Fibroblast of mammary gland (primary cell): Measurements from ENCODE around the gene VAC14.
"Not testable (repeated sequence)": the region's sequence is repeated elsewhere in the genome, so short reads cannot be mapped to it uniquely, and the experiment has no call there.

Experiments used
- DNase-seq: peaks from one replicate; pipeline ENCODE4 v3.0.0-alpha.2; 2010; ENCODE audit warnings: low read depth
- H3K4me3 ChIP-seq: 2 replicates; pipeline ENCODE4 v1.5.1; 2011; ENCODE audit warnings: low read depth, mild to moderate bottlenecking, low read length, moderate library complexity; ENCODE audit not compliant: control insufficient read depth
- CTCF ChIP-seq: conservative IDR thresholded peaks from 2 replicates; pipeline ENCODE4 v1.5.1; 2011; ENCODE audit warnings: low read depth, low read length, inconsistent platforms; ENCODE audit not compliant: control insufficient read depth, insufficient read depth

VAC14 gene

GRCh38 chr16:70746708-70747424 is 54.1 kb downstream of the VAC14 start:
- H3K4me3 ChIP-seq: no peak overlapping the region
- TF ChIP-seq CTCF: no peak
- DNase-seq: peak; percentile 96

GRCh38 chr16:70746040-70746707 is 54.8 kb downstream of the VAC14 start:
- no peak for TF ChIP-seq CTCF
- no peak overlapping the region for H3K4me3 ChIP-seq
- DNase-seq: peak; percentile 96

- no peak for TF ChIP-seq CTCF
- H3K4me3 ChIP-seq: no peak overlapping the region
Observed at GRCh38 chr16:70745536-70746025, 55.4 kb downstream of the VAC14 start.

GRCh38 chr16:70744366-70744765 is 56.6 kb downstream of the VAC14 start:
- H3K4me3 ChIP-seq: no peak overlapping the region
- no peak for DNase-seq
- TF ChIP-seq CTCF: no peak

More at GRCh38 chr16:70745536-70746025, 55.4 kb downstream of the VAC14 start:
- no peak for DNase-seq

GRCh38 chr16:70743791-70744190 is 57.2 kb downstream of the VAC14 start:
- DNase-seq: no peak
- TF ChIP-seq CTCF: no peak
- H3K4me3 ChIP-seq: no peak overlapping the region

- not testable (repeated sequence) for DNase-seq, H3K4me3 ChIP-seq
Observed at GRCh38 chr16:70742967-70743366, 58.0 kb downstream of the VAC14 start.

GRCh38 chr16:70741783-70742125 is 59.2 kb downstream of the VAC14 start:
- TF ChIP-seq CTCF: no peak
- DNase-seq: no peak
- H3K4me3 ChIP-seq: no peak overlapping the region
